ENCODE measurements around the gene SNCB. TPM values are rescaled to one million over a fixed set of nuclear protein-coding genes. Genes with fewer than 3 reads are reported as not detected.

The SNCB gene
- total and polyA plus RNA-seq, 4 donors = 0.02 TPM; not detected in 3

DNA sequence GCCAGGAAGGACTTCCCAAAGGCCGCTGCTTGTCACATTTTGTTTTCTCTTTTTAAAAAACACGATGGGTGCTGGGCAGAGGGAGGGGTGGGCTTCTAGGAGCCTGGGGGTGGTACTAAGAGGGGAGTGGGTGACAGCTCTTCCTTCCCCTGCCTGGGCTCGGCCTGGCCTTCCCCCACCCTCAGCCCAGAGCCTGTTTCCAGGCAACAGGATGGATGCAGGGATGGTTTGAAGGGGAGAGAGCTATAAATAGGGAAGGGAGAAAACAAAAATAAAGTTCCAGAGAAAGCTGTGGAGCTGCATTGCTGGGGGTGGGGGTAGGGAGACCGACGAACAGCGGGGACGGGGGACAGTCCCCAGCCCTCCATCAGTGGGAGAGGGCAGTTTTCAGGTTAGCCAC, 13.8 kb downstream of the SNCB start:
- no peaks in the 10 kb centered on the region for H3K36me3 ChIP-seq (ENCODE audit: control insufficient read depth in 4 of 4, insufficient read depth in 4 of 4, low read length in 4 of 4)
- TF ChIP-seq, protein P1, sequence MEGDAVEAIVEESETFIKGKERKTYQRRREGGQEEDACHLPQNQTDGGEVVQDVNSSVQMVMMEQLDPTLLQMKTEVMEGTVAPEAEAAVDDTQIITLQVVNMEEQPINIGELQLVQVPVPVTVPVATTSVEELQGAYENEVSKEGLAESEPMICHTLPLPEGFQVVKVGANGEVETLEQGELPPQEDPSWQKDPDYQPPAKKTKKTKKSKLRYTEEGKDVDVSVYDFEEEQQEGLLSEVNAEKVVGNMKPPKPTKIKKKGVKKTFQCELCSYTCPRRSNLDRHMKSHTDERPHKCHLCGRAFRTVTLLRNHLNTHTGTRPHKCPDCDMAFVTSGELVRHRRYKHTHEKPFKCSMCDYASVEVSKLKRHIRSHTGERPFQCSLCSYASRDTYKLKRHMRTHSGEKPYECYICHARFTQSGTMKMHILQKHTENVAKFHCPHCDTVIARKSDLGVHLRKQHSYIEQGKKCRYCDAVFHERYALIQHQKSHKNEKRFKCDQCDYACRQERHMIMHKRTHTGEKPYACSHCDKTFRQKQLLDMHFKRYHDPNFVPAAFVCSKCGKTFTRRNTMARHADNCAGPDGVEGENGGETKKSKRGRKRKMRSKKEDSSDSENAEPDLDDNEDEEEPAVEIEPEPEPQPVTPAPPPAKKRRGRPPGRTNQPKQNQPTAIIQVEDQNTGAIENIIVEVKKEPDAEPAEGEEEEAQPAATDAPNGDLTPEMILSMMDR (IDR thresholded peaks at IDR 0.05; ENCODE audit: control extremely low read depth, extremely low read depth) = no peak
- H3K27me3 ChIP-seq (ENCODE audit: control insufficient read depth in 3 of 3, insufficient read depth in 3 of 3, low read length in 2 of 3) = peaks cover 4 to 61% (median 35%) of the 10 kb centered on the region in 3 donors

DNA sequence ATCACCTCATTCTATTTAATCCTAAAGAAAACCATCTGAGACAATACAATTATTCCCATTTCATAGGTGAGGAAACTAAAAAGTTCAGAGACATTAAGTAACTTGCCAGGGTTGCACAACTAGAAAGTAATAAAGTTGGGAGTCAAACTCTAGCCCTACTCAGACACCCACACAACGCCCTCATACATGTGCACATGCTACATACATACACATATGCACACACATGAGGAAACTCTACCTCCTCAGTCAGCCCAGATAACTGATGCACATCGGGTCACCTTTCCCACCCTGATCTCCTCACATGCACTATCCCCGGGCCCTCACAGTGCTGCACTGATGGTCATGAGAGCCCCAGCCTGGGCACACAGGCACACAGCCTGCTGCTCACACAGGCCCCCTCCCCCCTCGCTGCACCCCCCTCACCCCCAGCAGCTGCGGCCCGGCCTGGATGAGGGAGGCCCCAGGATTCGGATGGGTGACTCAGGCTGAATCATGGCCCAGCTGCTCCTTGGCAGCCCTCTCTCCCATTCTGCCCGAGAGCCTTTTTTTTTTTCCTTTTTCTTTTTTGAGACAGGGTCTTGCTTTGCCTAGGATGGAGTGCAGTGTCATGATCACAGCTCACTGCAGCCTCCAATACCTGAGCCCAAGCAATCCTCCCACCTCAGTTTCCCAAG, 15.4 kb downstream of the SNCB start:
- H3K4me3 ChIP-seq = no peak overlapping the region
- H3K4me1 ChIP-seq (ENCODE audit: control insufficient read depth in 5 of 5, insufficient read depth in 5 of 5, low read length in 5 of 5) = peaks cover 0 to 8% (median 0%) of the 10 kb centered on the region in 5 donors
- TF ChIP-seq, protein P1 (IDR thresholded peaks at IDR 0.05; ENCODE audit: control extremely low read depth, extremely low read depth) = no peak
- no peak for ATAC-seq (ENCODE audit: insufficient read depth, low FRiP score)
- no peak overlapping the region for H3K27ac ChIP-seq (ENCODE audit: low read depth in 1 of 2, low read length in 1 of 2)
- no peak overlapping the region for H3K9ac ChIP-seq (ENCODE audit: insufficient read depth in 1 of 2, low read length in 2 of 2)
- peaks cover 4 to 45% (median 24%) of the 10 kb centered on the region in 3 donors for H3K27me3 ChIP-seq (ENCODE audit: control insufficient read depth in 3 of 3, insufficient read depth in 3 of 3, low read length in 2 of 3)
- no peaks in the 10 kb centered on the region for H3K36me3 ChIP-seq (ENCODE audit: control insufficient read depth in 4 of 4, insufficient read depth in 4 of 4, low read length in 4 of 4)
- H3K9me3 ChIP-seq (ENCODE audit: control insufficient read depth in 4 of 4, insufficient read depth in 3 of 4, low read length in 3 of 4) = peaks cover 0 to 10% (median 0%) of the 10 kb centered on the region in 4 donors
- WGBS, 2 donors = 61 to 73% methylated on average over 8 of the region's 8 CpGs
- DNase-seq = no peak

More for the DNA sequence above, 13.8 kb downstream of the SNCB start:
- no peak overlapping the region for H3K9ac ChIP-seq (ENCODE audit: insufficient read depth in 1 of 2, low read length in 2 of 2)
- H3K27ac ChIP-seq (ENCODE audit: low read depth in 1 of 2, low read length in 1 of 2) = no peak overlapping the region
- WGBS, 2 donors = 70% methylated on average over 7 of the region's 7 CpGs
- no peak for ATAC-seq (ENCODE audit: insufficient read depth, low FRiP score)
- no peak overlapping the region for H3K4me3 ChIP-seq
- H3K9me3 ChIP-seq (ENCODE audit: control insufficient read depth in 4 of 4, insufficient read depth in 3 of 4, low read length in 3 of 4) = peaks cover 0 to 10% (median 0%) of the 10 kb centered on the region in 4 donors
- no peak for DNase-seq
- H3K4me1 ChIP-seq (ENCODE audit: control insufficient read depth in 5 of 5, insufficient read depth in 5 of 5, low read length in 5 of 5) = peaks cover 0 to 9% (median 0%) of the 10 kb centered on the region in 5 donors

DNA sequence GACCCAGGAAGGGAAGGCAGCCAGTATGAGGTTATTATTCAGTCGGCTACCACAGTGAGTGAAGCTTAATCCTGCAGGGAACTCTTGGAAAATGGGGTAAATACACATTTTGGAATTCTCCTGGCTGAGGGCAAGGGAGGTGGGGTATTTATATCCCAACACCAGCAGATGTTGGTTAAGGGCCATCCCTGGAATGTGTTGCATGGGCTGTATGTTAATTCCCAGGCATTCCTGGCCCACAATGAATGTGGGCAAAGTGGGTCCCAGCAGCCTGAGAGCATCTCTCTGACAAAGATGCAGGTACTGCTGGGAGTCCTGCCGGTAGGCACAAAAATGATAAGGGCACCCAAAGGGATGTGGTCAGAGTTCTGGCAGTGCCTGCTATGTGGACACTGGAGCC, 17.5 kb downstream of the SNCB start:
- no peak overlapping the region for H3K4me3 ChIP-seq
- peaks cover under 1 to 34% (median 12%) of the 10 kb centered on the region in 3 donors for H3K27me3 ChIP-seq (ENCODE audit: control insufficient read depth in 3 of 3, insufficient read depth in 3 of 3, low read length in 2 of 3)
- peaks cover 0 to 8% (median 2%) of the 10 kb centered on the region in 5 donors for H3K4me1 ChIP-seq (ENCODE audit: control insufficient read depth in 5 of 5, insufficient read depth in 5 of 5, low read length in 5 of 5)
- 58 to 67% methylated on average over 2 of the region's 2 CpGs for WGBS, 2 donors
- peaks cover 0 to 5% (median 0%) of the 10 kb centered on the region in 4 donors for H3K9me3 ChIP-seq (ENCODE audit: control insufficient read depth in 4 of 4, insufficient read depth in 3 of 4, low read length in 3 of 4)
- no peak for ATAC-seq (ENCODE audit: insufficient read depth, low FRiP score)
- no peaks in the 10 kb centered on the region for H3K36me3 ChIP-seq (ENCODE audit: control insufficient read depth in 4 of 4, insufficient read depth in 4 of 4, low read length in 4 of 4)
- no peak for DNase-seq
- no peak overlapping the region for H3K9ac ChIP-seq (ENCODE audit: insufficient read depth in 1 of 2, low read length in 2 of 2)
- TF ChIP-seq, protein P1 (IDR thresholded peaks at IDR 0.05; ENCODE audit: control extremely low read depth, extremely low read depth) = no peak
- H3K27ac ChIP-seq (ENCODE audit: low read depth in 1 of 2, low read length in 1 of 2) = no peak overlapping the region
